Panc1 (cell line): ENCODE results near the gene DNAAF5. TPM values are rescaled to one million over a fixed set of nuclear protein-coding genes. Genes with fewer than 3 reads are reported as not detected.
"Not testable (repeated sequence)": the region's sequence is repeated elsewhere in the genome, so short reads cannot be mapped to it uniquely, and the experiment has no call there.

Experiments
- ATAC-seq: fragments of 200-7000 bp; cut with Tn5 transposase; 2 replicates; pipeline ENCODE4 v1.9.1; 2020; ENCODE audit warnings: mild to moderate bottlenecking, moderate library complexity
- BruUV-seq: library from RNA; stranded (reverse); fragments of 400-500 nt; replicated peaks from 2 replicates; lab custom pipeline; 2021; lab: Mats Ljungman, UMichigan
- CTCF ChIA-PET: fragments of 300-600 bp; sonication (Branson Sonifier 250); formaldehyde crosslinking; loops from one replicate; lab custom pipeline; 2022; ENCODE audit warnings: antibody characterized with exemption; lab: Charles Lee
- POLR2A ChIA-PET: fragments of 300-600 bp; sonication (Branson Sonifier 250); formaldehyde crosslinking; loops from one replicate; lab custom pipeline; 2022; ENCODE audit warnings: antibody characterized with exemption; lab: Charles Lee
- DNase-seq: peaks from one replicate; pipeline ENCODE4 v3.0.0-alpha.2; 2010; ENCODE audit warnings: low read depth, low spot score
- H3K27ac ChIP-seq: 2 replicates; pipeline ENCODE4 v1.5.1; 2011; ENCODE audit warnings: mild to moderate bottlenecking, low read length, inconsistent platforms
- H3K27me3 ChIP-seq: fragments of 200-500 bp; sonication (Bioruptor generic); 2 replicates; pipeline ENCODE4 v1.6.0; 2014; ENCODE audit warnings: low read length, inconsistent platforms; ENCODE audit not compliant: control insufficient read depth, insufficient read depth
- H3K36me3 ChIP-seq: fragments of 200-500 bp; sonication (Bioruptor generic); 2 replicates; pipeline ENCODE4 v1.5.1; 2014; ENCODE audit warnings: inconsistent platforms, mild to moderate bottlenecking, low read length, moderate library complexity; ENCODE audit not compliant: control insufficient read depth, insufficient read depth
- H3K4me1 ChIP-seq: 2 replicates; pipeline ENCODE4 v1.5.1; 2011; ENCODE audit warnings: inconsistent platforms, mild to moderate bottlenecking, low read length, moderate library complexity; ENCODE audit not compliant: control insufficient read depth, insufficient read depth
- H3K4me3 ChIP-seq, 2 experiments: 2 replicates each; pipeline ENCODE4 v1.5.1; 2011 to 2012; ENCODE audit warnings: low read depth in 2 of 2, low read length in 2 of 2, mild to moderate bottlenecking in 2 of 2, inconsistent platforms in 1 of 2, moderate library complexity in 1 of 2
- H3K9me3 ChIP-seq: fragments of 200-500 bp; sonication (Bioruptor generic); 2 replicates; pipeline ENCODE4 v1.5.1; 2014; ENCODE audit warnings: low read depth, mild to moderate bottlenecking, inconsistent platforms, low read length, moderate library complexity; ENCODE audit not compliant: control insufficient read depth, insufficient read depth
- POLR2AphosphoS5 ChIP-seq: IDR thresholded peaks from 2 replicates; pipeline ENCODE4 v1.6.1; 2012; ENCODE audit warnings: mild to moderate bottlenecking, low read depth, low read length, moderate library complexity
- SIN3A ChIP-seq: IDR thresholded peaks from 2 replicates; pipeline ENCODE4 v1.6.1; 2012; ENCODE audit warnings: low read depth, mild to moderate bottlenecking, low read length, moderate library complexity, borderline replicate concordance; ENCODE audit not compliant: insufficient read depth
- TCF7L2 ChIP-seq: IDR thresholded peaks from 2 replicates; pipeline ENCODE4 v1.6.1; 2011; ENCODE audit warnings: mild to moderate bottlenecking, low read depth, low read length, inconsistent platforms
- in situ Hi-C: cut with HindIII; loops from 2 replicates; pipeline ENCODE4 v1.10.0; 2016; ENCODE audit warnings: low sequenced_read_pairs, low pct_unique_long_range_greater_than_20kb
- intact Hi-C: fragments of 100-400 bp; cut with micrococcal nuclease; formaldehyde crosslinking; loops from one replicate; pipeline ENCODE4 v1.10.0; 2022; ENCODE audit not compliant: unreplicated experiment
- total RNA-seq: library from RNA; stranded (reverse); gene quantifications from one replicate; pipeline ENCODE4 v1.2.1, GENCODE V29; 2021; ENCODE audit not compliant: unreplicated experiment
- TF ChIP-seq, protein P1 (sequence below), 2 experiments: IDR thresholded peaks; 2 replicates each; pipeline ENCODE4 v1.6.1; 2011 to 2012; ENCODE audit warnings: low read depth in 2 of 2, control low read depth in 1 of 2, low read length in 1 of 2, mild to moderate bottlenecking in 1 of 2, moderate library complexity in 1 of 2; ENCODE audit not compliant: insufficient read depth in 1 of 2
- TF ChIP-seq, protein P2 (sequence below): fragments of 450-650 bp; IDR thresholded peaks from 2 replicates; pipeline ENCODE4 v1.5.1; 2017; ENCODE audit warnings: mild to moderate bottlenecking

DNAAF5 gene
- total RNA-seq, 1 experiment from 2014 or later = 79.5 TPM

DNA sequence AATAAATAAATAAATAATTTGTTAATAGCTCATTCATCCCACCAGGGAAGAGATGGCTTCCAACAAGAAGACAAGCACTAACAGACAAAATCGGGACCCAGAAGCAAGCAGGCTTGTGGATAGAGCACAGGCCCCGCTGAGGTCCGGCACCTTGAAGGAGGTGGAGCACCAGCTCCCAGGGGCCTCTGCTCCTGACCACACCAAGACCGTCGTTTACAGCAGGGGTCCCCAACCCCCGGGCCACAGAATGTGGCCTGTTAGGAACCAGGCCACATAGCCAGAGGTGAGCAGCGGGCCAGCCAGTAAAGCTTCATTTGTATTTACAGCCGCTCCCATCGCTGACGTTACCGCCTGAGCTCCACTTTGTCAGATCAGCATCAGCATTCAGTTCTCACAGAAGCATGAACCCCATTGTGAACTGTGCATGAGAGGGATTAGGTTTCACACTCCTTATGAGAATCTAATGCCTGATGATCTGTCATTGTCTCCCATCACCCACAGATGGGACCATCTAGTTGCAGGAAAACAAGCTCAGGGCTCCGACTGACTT, 72.5 kb downstream of the DNAAF5 start:
- no peak overlapping the region for H3K4me3 ChIP-seq
- H3K27ac ChIP-seq = no peak overlapping the region
- ATAC-seq = no peak
- H3K4me1 ChIP-seq = no peaks in the 10 kb centered on the region
- intact Hi-C loops (no loop called here), in situ Hi-C loops (no loop called here)
- TF ChIP-seq POLR2AphosphoS5 (no peak), SIN3A (no peak)
- TF ChIP-seq, protein P1, sequence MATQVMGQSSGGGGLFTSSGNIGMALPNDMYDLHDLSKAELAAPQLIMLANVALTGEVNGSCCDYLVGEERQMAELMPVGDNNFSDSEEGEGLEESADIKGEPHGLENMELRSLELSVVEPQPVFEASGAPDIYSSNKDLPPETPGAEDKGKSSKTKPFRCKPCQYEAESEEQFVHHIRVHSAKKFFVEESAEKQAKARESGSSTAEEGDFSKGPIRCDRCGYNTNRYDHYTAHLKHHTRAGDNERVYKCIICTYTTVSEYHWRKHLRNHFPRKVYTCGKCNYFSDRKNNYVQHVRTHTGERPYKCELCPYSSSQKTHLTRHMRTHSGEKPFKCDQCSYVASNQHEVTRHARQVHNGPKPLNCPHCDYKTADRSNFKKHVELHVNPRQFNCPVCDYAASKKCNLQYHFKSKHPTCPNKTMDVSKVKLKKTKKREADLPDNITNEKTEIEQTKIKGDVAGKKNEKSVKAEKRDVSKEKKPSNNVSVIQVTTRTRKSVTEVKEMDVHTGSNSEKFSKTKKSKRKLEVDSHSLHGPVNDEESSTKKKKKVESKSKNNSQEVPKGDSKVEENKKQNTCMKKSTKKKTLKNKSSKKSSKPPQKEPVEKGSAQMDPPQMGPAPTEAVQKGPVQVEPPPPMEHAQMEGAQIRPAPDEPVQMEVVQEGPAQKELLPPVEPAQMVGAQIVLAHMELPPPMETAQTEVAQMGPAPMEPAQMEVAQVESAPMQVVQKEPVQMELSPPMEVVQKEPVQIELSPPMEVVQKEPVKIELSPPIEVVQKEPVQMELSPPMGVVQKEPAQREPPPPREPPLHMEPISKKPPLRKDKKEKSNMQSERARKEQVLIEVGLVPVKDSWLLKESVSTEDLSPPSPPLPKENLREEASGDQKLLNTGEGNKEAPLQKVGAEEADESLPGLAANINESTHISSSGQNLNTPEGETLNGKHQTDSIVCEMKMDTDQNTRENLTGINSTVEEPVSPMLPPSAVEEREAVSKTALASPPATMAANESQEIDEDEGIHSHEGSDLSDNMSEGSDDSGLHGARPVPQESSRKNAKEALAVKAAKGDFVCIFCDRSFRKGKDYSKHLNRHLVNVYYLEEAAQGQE (IDR thresholded peaks at IDR 0.05; ENCODE audit: insufficient read depth in 1 of 2, low read depth in 2 of 2, low read length in 1 of 2) = no peak
- TF ChIP-seq, protein P2, sequence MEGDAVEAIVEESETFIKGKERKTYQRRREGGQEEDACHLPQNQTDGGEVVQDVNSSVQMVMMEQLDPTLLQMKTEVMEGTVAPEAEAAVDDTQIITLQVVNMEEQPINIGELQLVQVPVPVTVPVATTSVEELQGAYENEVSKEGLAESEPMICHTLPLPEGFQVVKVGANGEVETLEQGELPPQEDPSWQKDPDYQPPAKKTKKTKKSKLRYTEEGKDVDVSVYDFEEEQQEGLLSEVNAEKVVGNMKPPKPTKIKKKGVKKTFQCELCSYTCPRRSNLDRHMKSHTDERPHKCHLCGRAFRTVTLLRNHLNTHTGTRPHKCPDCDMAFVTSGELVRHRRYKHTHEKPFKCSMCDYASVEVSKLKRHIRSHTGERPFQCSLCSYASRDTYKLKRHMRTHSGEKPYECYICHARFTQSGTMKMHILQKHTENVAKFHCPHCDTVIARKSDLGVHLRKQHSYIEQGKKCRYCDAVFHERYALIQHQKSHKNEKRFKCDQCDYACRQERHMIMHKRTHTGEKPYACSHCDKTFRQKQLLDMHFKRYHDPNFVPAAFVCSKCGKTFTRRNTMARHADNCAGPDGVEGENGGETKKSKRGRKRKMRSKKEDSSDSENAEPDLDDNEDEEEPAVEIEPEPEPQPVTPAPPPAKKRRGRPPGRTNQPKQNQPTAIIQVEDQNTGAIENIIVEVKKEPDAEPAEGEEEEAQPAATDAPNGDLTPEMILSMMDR = no peak
- POLR2A ChIA-PET = no interaction called here
- H3K36me3 ChIP-seq = no peaks in the 10 kb centered on the region
- BruUV-seq = no TSS peak
- DNase-seq = no peak
- H3K27me3 ChIP-seq = no peaks in the 10 kb centered on the region
- H3K9me3 ChIP-seq = no peaks in the 10 kb centered on the region
- CTCF ChIA-PET = interaction anchor here (0.6 kb wide), 1 partner anchor 13 kb away, joined by 4 read pairs; no protein-coding TSS in a partner anchor

DNA sequence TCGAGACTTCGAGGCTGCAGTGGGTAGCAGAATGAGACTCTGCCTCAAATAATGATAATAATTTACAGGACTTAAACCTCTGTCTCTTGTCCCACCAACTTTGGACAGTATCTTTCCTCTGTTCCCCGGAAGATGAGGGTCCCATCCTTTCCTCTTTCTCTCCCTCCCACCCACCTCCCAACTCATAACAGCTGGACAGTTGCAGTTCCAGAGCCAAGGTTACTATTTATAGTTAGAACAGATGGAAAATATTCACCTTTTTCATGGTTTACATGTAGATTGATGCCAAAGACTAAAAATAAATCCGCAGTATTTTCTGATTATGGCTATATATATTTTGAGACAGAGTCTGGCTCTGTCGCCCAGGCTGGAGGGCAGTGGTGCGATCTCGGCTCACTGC, 74.2 kb downstream of the DNAAF5 start:
- H3K27me3 ChIP-seq = no peaks in the 10 kb centered on the region
- no TSS peak for BruUV-seq
- H3K27ac ChIP-seq = no peak overlapping the region
- H3K4me1 ChIP-seq = no peaks in the 10 kb centered on the region
- POLR2A ChIA-PET = no interaction called here
- CTCF ChIA-PET = no interaction called here
- DNase-seq = no peak
- H3K36me3 ChIP-seq = no peaks in the 10 kb centered on the region
- TF ChIP-seq POLR2AphosphoS5 = no peak
- TF ChIP-seq, protein P1 (IDR thresholded peaks at IDR 0.05; ENCODE audit: insufficient read depth in 1 of 2, low read depth in 2 of 2, low read length in 1 of 2) = no peak
- TF ChIP-seq, protein P2 = no peak
- no peak for TF ChIP-seq TCF7L2
- no peak for TF ChIP-seq SIN3A
- in situ Hi-C loops (no loop called here), intact Hi-C loops (no loop called here)
- H3K9me3 ChIP-seq = no peaks in the 10 kb centered on the region
- H3K4me3 ChIP-seq = no peak overlapping the region
- no peak for ATAC-seq

DNA sequence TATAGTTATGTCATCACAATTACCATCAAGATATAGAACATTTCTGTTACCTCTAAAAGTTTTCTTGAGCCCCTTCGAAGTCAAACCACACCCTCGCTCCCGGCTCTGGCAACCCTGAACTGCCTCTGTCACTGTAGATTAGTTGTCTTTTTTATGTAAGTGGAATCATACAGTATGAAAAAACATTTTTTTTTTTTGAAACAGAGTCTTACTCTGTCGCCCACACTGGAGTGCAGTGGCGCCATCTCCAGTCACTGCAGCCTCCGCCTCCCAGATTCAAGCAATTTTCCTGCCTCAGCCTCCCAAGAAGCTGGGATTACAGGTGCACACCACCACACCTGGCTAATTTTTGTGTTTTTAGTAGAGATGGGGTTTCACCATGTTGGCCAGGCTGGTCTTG, 74.9 kb downstream of the DNAAF5 start:
- in situ Hi-C loops, ATAC-seq, BruUV-seq, POLR2A ChIA-PET, H3K27ac ChIP-seq, DNase-seq, H3K4me3 ChIP-seq, intact Hi-C loops, H3K9me3 ChIP-seq, H3K36me3 ChIP-seq, H3K27me3 ChIP-seq, H3K4me1 ChIP-seq: not testable (repeated sequence)
- CTCF ChIA-PET = interaction anchor here (0.8 kb wide), 1 partner anchor 14 kb away, joined by 3 read pairs; no protein-coding TSS in a partner anchor
